Chondrocyte (in vitro differentiated cells): ENCODE measurements around the gene SMOC2. TPM values are rescaled to one million over a fixed set of nuclear protein-coding genes. Genes with fewer than 3 reads are reported as not detected.

Experiments used
- DNase-seq: peaks from one replicate; pipeline ENCODE4 v3.0.0; 2021; ENCODE audit warnings: mixed read lengths, low spot score
- H3K27ac Mint-ChIP-seq: one replicate; pipeline ENCODE4 v1.8.0; 2021; ENCODE audit warnings: mild to moderate bottlenecking, moderate library complexity, mixed read lengths; ENCODE audit not compliant: unreplicated experiment
- H3K27me3 Mint-ChIP-seq: 2 replicates; pipeline ENCODE4 v1.8.0; 2021; ENCODE audit warnings: low read depth, mixed read lengths
- H3K36me3 Mint-ChIP-seq: 2 replicates; pipeline ENCODE4 v1.8.0; 2021; ENCODE audit warnings: low read depth, mixed read lengths
- H3K4me1 Mint-ChIP-seq: 2 replicates; pipeline ENCODE4 v1.8.0; 2021; ENCODE audit warnings: low read depth, mild to moderate bottlenecking, mixed read lengths
- H3K4me3 Mint-ChIP-seq: one replicate; pipeline ENCODE4 v1.8.0; 2021; ENCODE audit warnings: mild to moderate bottlenecking, moderate library complexity, mixed read lengths; ENCODE audit not compliant: unreplicated experiment
- H3K9me3 Mint-ChIP-seq: 2 replicates; pipeline ENCODE4 v1.8.0; 2021; ENCODE audit warnings: low read depth, mixed read lengths
- CTCF ChIP-seq: fragments of 200-600 bp; sonication (generic); IDR thresholded peaks from 2 replicates; pipeline ENCODE4 v1.5.0; 2021; ENCODE audit warnings: antibody characterized with exemption, mild to moderate bottlenecking, moderate library complexity
- total RNA-seq: library from RNA; stranded (reverse); gene quantifications from 3 replicates; pipeline ENCODE4 v1.2.1, GENCODE V29; 2021

Gene SMOC2
- total RNA-seq, 1 donor from 2014 or later: 148 TPM

- H3K27me3 Mint-ChIP-seq: no peaks in the 10 kb centered on the region
- peaks cover 38% of the 10 kb centered on the region for H3K4me1 Mint-ChIP-seq
- no peak overlapping the region for H3K4me3 Mint-ChIP-seq
Observed at GRCh38 chr6:168575346-168576098, 134.5 kb downstream of the SMOC2 start.

GRCh38 chr6:168576388-168576787, 135.4 kb downstream of the SMOC2 start:
- H3K9me3 Mint-ChIP-seq: no peaks in the 10 kb centered on the region
- H3K27ac Mint-ChIP-seq: no peak overlapping the region
- no peak overlapping the region for H3K4me3 Mint-ChIP-seq
- H3K27me3 Mint-ChIP-seq: no peaks in the 10 kb centered on the region
- H3K4me1 Mint-ChIP-seq: peaks cover 38% of the 10 kb centered on the region
- TF ChIP-seq CTCF: no peak
- DNase-seq: no peak
- H3K36me3 Mint-ChIP-seq: peaks cover 8% of the 10 kb centered on the region

More at GRCh38 chr6:168575346-168576098, 134.5 kb downstream of the SMOC2 start:
- TF ChIP-seq CTCF: no peak
- Mint-ChIP-seq H3K27ac (peak overlapping the region; percentile 28), H3K36me3 (peaks cover 10% of the 10 kb centered on the region), H3K9me3 (no peaks in the 10 kb centered on the region)
- no peak for DNase-seq

- H3K27me3 Mint-ChIP-seq: peaks cover 2% of the 10 kb centered on the region
- no peak overlapping the region for H3K4me3 Mint-ChIP-seq
- no peak for TF ChIP-seq CTCF
- peaks cover 38% of the 10 kb centered on the region for H3K4me1 Mint-ChIP-seq
- H3K27ac Mint-ChIP-seq: no peak overlapping the region
- H3K36me3 Mint-ChIP-seq: peaks cover 8% of the 10 kb centered on the region
- no peaks in the 10 kb centered on the region for H3K9me3 Mint-ChIP-seq
- no peak for DNase-seq
Observed at GRCh38 chr6:168577496-168577895, 136.5 kb downstream of the SMOC2 start.

- peaks cover 2% of the 10 kb centered on the region for H3K27me3 Mint-ChIP-seq
- DNase-seq: no peak
- no peak overlapping the region for H3K27ac Mint-ChIP-seq
- H3K9me3 Mint-ChIP-seq: no peaks in the 10 kb centered on the region
- H3K36me3 Mint-ChIP-seq: peaks cover 8% of the 10 kb centered on the region
- TF ChIP-seq CTCF: no peak
- H3K4me3 Mint-ChIP-seq: no peak overlapping the region
- H3K4me1 Mint-ChIP-seq: peaks cover 38% of the 10 kb centered on the region
Observed at GRCh38 chr6:168578036-168578435, 137.1 kb downstream of the SMOC2 start.

- peaks cover 9% of the 10 kb centered on the region for H3K36me3 Mint-ChIP-seq
- no peak for TF ChIP-seq CTCF
- peaks cover 2% of the 10 kb centered on the region for H3K27me3 Mint-ChIP-seq
- H3K27ac Mint-ChIP-seq: no peak overlapping the region
- no peaks in the 10 kb centered on the region for H3K9me3 Mint-ChIP-seq
- no peak for DNase-seq
- no peak overlapping the region for H3K4me3 Mint-ChIP-seq
- H3K4me1 Mint-ChIP-seq: peaks cover 25% of the 10 kb centered on the region
Observed at GRCh38 chr6:168581236-168581635, 140.3 kb downstream of the SMOC2 start.
